K562 (cell line): Measurements from ENCODE around the gene POLD4. TPM values are rescaled to one million over a fixed set of nuclear protein-coding genes. Genes with fewer than 3 reads are reported as not detected.

Source experiments
- CXXC5 ChIP-seq: fragments of 250-450 bp; sonication (Bioruptor Pico); IDR thresholded peaks from 2 replicates; pipeline ENCODE4 v1.8.0; 2022; ENCODE audit warnings: inconsistent platforms, mild to moderate bottlenecking, moderate library complexity
- ELF1 ChIP-seq: fragments of 200-800 bp; sonication (Bioruptor generic); IDR thresholded peaks from 2 replicates; pipeline ENCODE4 v1.6.1; 2016; ENCODE audit warnings: missing genetic modification characterization, missing compliant biosample characterization
- MEIS2 ChIP-seq: fragments of 450-650 bp; IDR thresholded peaks from 2 replicates; pipeline ENCODE4 v1.6.1; 2014; ENCODE audit warnings: mild to moderate bottlenecking; ENCODE audit not compliant: partially characterized antibody
- MGA ChIP-seq: fragments of 450-650 bp; IDR thresholded peaks from 2 replicates; pipeline ENCODE4 v1.6.1; 2016; ENCODE audit warnings: mild to moderate bottlenecking, moderate library complexity
- PHF8 ChIP-seq: fragments of 200-600 bp; sonication (generic); IDR thresholded peaks from 2 replicates; pipeline ENCODE4 v1.6.1; 2012; ENCODE audit warnings: mixed run types, mild to moderate bottlenecking, inconsistent platforms, low read length, moderate library complexity, borderline replicate concordance
- TAF7 ChIP-seq: fragments of 450-650 bp; IDR thresholded peaks from 2 replicates; pipeline ENCODE4 v1.6.1; 2016; ENCODE audit warnings: missing genetic modification characterization, missing compliant biosample characterization
- ZBTB7A ChIP-seq: IDR thresholded peaks from 2 replicates; pipeline ENCODE4 v1.6.1; 2011; ENCODE audit warnings: low read depth, mild to moderate bottlenecking, low read length, moderate library complexity, borderline replicate concordance; ENCODE audit not compliant: control insufficient read depth
- ZBTB9 ChIP-seq: fragments of 450-650 bp; formaldehyde crosslinking; IDR thresholded peaks from 2 replicates; pipeline ENCODE4 v1.4.0; 2020; ENCODE audit warnings: mild to moderate bottlenecking, moderate library complexity
- ZNF175 ChIP-seq: fragments of 200-800 bp; sonication (Bioruptor generic); IDR thresholded peaks from 2 replicates; pipeline ENCODE4 v1.6.1; 2016; ENCODE audit warnings: low read depth, mild to moderate bottlenecking, missing genetic modification characterization, missing compliant biosample characterization
- ZNF41 ChIP-seq: fragments of 250-450 bp; sonication (Bioruptor Pico); conservative IDR thresholded peaks from 2 replicates; pipeline ENCODE4 v1.4.0; 2020; ENCODE audit warnings: mild to moderate bottlenecking
- ZNF583 ChIP-seq: fragments of 250-450 bp; sonication (Bioruptor Pico); IDR thresholded peaks from 2 replicates; pipeline ENCODE4 v1.4.0; 2020
- ZSCAN32 ChIP-seq: fragments of 450-650 bp; formaldehyde crosslinking; IDR thresholded peaks from 2 replicates; pipeline ENCODE4 v1.4.0; 2020; ENCODE audit warnings: mild to moderate bottlenecking, moderate library complexity
- polyA plus RNA-seq, 8 experiments: library from polyadenylated mRNA; depleted of rRNA in 4 of 8; stranded (reverse) in 5 of 8; unstranded in 3 of 8; fragments of >200 nt; fragmentation: Nextera tagmentation in 2 of 8; fragmentation: Illumina TruSeq in 1 of 8; extraction: Ambion mirVana in 2 of 8; extraction: Trizol in 1 of 8; gene quantifications; 2 replicates each; pipeline versions ENCODE4 v1.2.1 to v1.2.3, GENCODE V29; 2011 to 2014; ENCODE audit warnings: inconsistent platforms in 1 of 8, missing spikeins in 1 of 8
- total RNA-seq, 7 experiments: library from RNA; depleted of rRNA in 6 of 7; stranded (reverse); fragments of >200 nt in 6 of 7; fragmentation: Illumina TruSeq in 2 of 7; extraction: Trizol in 2 of 7; gene quantifications; 2 replicates each; pipeline versions ENCODE4 v1.2.1 to v1.2.3, GENCODE V29; 2011 to 2021; ENCODE audit warnings: low replicate concordance in 1 of 7
- TF ChIP-seq, protein P1 (sequence below), 2 experiments: IDR thresholded peaks; 2 replicates each; pipeline ENCODE4 v1.6.1; 2011; ENCODE audit warnings: borderline replicate concordance in 1 of 2, control low read depth in 1 of 2, low read depth in 1 of 2, low read length in 1 of 2, mild to moderate bottlenecking in 1 of 2, mixed read lengths in 1 of 2, moderate library complexity in 1 of 2; ENCODE audit not compliant: insufficient read depth in 1 of 2, insufficient read length in 1 of 2, poor library complexity in 1 of 2, severe bottlenecking in 1 of 2; ENCODE audit errors: extremely low read depth in 1 of 2

POLD4 gene
- total and polyA plus RNA-seq, 9 of the 15 experiments (the other 6 are each of a cell fraction or from before 2014, with no cell fraction given), result 5.8 to 64.5 (median 18.3) TPM

DNA sequence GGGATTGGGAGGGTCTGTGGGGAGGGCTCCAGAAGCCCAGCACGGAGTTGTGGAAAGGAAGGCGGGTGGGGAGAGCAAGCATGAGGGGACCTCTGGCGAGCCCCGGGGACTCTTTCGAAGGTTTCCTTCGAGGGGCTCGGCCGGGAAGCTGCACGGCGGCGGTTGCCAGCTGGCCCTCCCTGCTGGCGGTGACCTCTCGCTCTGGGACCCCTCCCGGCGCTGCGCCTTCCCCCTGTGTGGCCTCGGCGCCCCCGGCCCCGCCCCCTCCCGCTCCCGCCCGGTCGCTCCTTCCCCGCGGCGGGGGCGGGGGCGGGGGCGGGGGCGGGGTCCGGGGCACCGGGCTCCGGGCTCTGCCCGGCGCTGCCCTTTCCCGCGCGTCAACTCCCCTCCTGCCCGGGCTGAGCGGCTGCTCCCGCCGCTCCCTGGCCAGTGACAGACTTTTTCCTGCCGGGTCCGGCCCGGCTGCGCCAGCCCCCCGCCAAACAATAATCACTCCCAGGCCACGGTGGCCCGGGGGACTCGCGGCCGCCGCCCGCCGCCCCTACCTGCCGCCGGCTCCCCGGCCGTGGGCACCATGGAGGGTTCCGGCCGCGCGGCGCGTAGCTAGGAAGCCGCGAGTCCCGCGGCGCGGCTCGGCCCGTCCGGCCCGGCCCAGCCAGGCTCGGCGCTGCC, 19.1 kb upstream of the POLD4 start (continued):
- TF ChIP-seq MGA (peak; percentile 32; the same call in 1 of the 2 replicates), ZSCAN32 (CRISPR knock-in tag) (0 out of 2 replicates have a peak, but pooled peaks have one; percentile 15), ZNF583 (CRISPR knock-in tag) (no peak), MEIS2 (no peak), ZBTB7A (peak; percentile 80; the same call in 1 of the 2 replicates), TAF7 (no peak), ZNF175 (CRISPR knock-in tag) (no peak), ZNF41 (CRISPR knock-in tag) (no peak), ELF1 (0 out of 2 replicates have a peak, but pooled peaks have one; percentile 37), PHF8 (peak; percentile 57; the same call in 1 of the 2 replicates), CXXC5 (CRISPR knock-in tag) (peak; percentile 18; the same call in 1 of the 2 replicates), ZBTB9 (CRISPR knock-in tag) (peak; percentile 25; the same call in 1 of the 2 replicates)
- TF ChIP-seq, protein P1, sequence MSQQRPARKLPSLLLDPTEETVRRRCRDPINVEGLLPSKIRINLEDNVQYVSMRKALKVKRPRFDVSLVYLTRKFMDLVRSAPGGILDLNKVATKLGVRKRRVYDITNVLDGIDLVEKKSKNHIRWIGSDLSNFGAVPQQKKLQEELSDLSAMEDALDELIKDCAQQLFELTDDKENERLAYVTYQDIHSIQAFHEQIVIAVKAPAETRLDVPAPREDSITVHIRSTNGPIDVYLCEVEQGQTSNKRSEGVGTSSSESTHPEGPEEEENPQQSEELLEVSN (IDR thresholded peaks at IDR 0.05; ENCODE audit: borderline replicate concordance in 1 of 2, extremely low read depth in 1 of 2, insufficient read depth in 1 of 2, insufficient read length in 1 of 2, low read depth in 1 of 2, low read length in 1 of 2, poor library complexity in 1 of 2, severe bottlenecking in 1 of 2), result peak in 1 of 2 experiments; percentile 51
